GM23338 (cell line): Measurements from ENCODE around the gene HAUS8. TPM values are rescaled to one million over a fixed set of nuclear protein-coding genes. Genes with fewer than 3 reads are reported as not detected.

Experiments
- ATAC-seq: fragments of 200-7000 bp; cut with Tn5 transposase; 3 replicates; pipeline ENCODE4 v1.9.1; 2020
- DNase-seq: peaks from one replicate; pipeline ENCODE4 v3.0.0-alpha.2; 2015; ENCODE audit warnings: low spot score
- H2AFZ ChIP-seq: fragments of 200-600 bp; sonication (generic); 2 replicates; pipeline ENCODE4 v1.8.0; 2016; ENCODE audit warnings: antibody characterized with exemption, mild to moderate bottlenecking, moderate library complexity
- H3F3A ChIP-seq: fragments of 200-600 bp; sonication (generic); replicated peaks from 2 replicates; pipeline ENCODE4 v1.8.0; 2017; ENCODE audit warnings: antibody characterized with exemption, mixed run types, low read depth
- H3K27ac ChIP-seq: fragments of 200-600 bp; sonication (generic); 2 replicates; pipeline ENCODE4 v1.6.1; 2016; ENCODE audit warnings: low read depth
- H3K27me3 ChIP-seq: fragments of 200-600 bp; sonication (generic); 2 replicates; pipeline ENCODE4 v1.8.0; 2016; ENCODE audit warnings: mild to moderate bottlenecking, mixed run types, moderate library complexity; ENCODE audit not compliant: insufficient read depth
- H3K36me3 ChIP-seq: fragments of 200-600 bp; sonication (generic); 2 replicates; pipeline ENCODE4 v1.8.0; 2016; ENCODE audit warnings: mild to moderate bottlenecking; ENCODE audit not compliant: insufficient read depth
- H3K4me1 ChIP-seq: fragments of 200-600 bp; sonication (generic); 2 replicates; pipeline ENCODE4 v1.8.0; 2016; ENCODE audit warnings: mild to moderate bottlenecking, moderate library complexity; ENCODE audit not compliant: insufficient read depth
- H3K4me2 ChIP-seq: fragments of 200-600 bp; sonication (generic); 2 replicates; pipeline ENCODE4 v1.7.1; 2017; ENCODE audit warnings: mixed run types
- H3K4me3 ChIP-seq: fragments of 200-600 bp; sonication (generic); 2 replicates; pipeline ENCODE4 v1.6.1; 2016; ENCODE audit warnings: mixed run types
- H3K79me2 ChIP-seq: fragments of 200-600 bp; sonication (generic); replicated peaks from 2 replicates; pipeline ENCODE4 v1.8.0; 2017; ENCODE audit warnings: mild to moderate bottlenecking; ENCODE audit not compliant: insufficient read depth
- H3K9me2 ChIP-seq: fragments of 200-600 bp; sonication (generic); 2 replicates; pipeline ENCODE4 v1.8.0; 2017; ENCODE audit not compliant: insufficient read depth
- H4K20me1 ChIP-seq: fragments of 200-600 bp; sonication (generic); replicated peaks from 2 replicates; pipeline ENCODE4 v1.8.0; 2017; ENCODE audit warnings: mild to moderate bottlenecking; ENCODE audit not compliant: insufficient read depth
- H3K27ac Mint-ChIP-seq: 2 replicates; pipeline ENCODE4 v1.8.0; 2020; ENCODE audit warnings: inconsistent platforms, mild to moderate bottlenecking, moderate library complexity, mixed read lengths
- H3K27me3 Mint-ChIP-seq: 3 replicates; pipeline ENCODE4 v1.8.0; 2022; ENCODE audit warnings: low read depth, mild to moderate bottlenecking, moderate library complexity, mixed read lengths, inconsistent platforms; ENCODE audit not compliant: insufficient read depth, poor library complexity
- H3K36me3 Mint-ChIP-seq: 3 replicates; pipeline ENCODE4 v1.8.0; 2021; ENCODE audit warnings: low read depth, mild to moderate bottlenecking, inconsistent platforms, moderate library complexity, mixed read lengths
- H3K4me1 Mint-ChIP-seq: 3 replicates; pipeline ENCODE4 v1.8.0; 2020; ENCODE audit warnings: mild to moderate bottlenecking, inconsistent platforms, mixed read lengths
- H3K4me3 Mint-ChIP-seq: 3 replicates; pipeline ENCODE4 v1.8.0; 2021; ENCODE audit warnings: moderate library complexity, mild to moderate bottlenecking, inconsistent platforms, mixed read lengths
- H3K9me3 Mint-ChIP-seq: 3 replicates; pipeline ENCODE4 v1.8.0; 2020; ENCODE audit warnings: moderate library complexity, mild to moderate bottlenecking, inconsistent platforms, mixed read lengths
- EZH2 ChIP-seq: fragments of 200-600 bp; sonication (generic); IDR thresholded peaks from one replicate; pipeline ENCODE4 v1.8.0; 2017; ENCODE audit warnings: antibody characterized with exemption, mild to moderate bottlenecking, low read depth; ENCODE audit not compliant: unreplicated experiment
- JUNB ChIP-seq: IDR thresholded peaks from one replicate; pipeline ENCODE4 v1.6.1; 2016; ENCODE audit warnings: antibody characterized with exemption; ENCODE audit not compliant: unreplicated experiment
- NANOG ChIP-seq: IDR thresholded peaks from 2 replicates; pipeline ENCODE4 v1.6.1; 2016; ENCODE audit warnings: antibody characterized with exemption, borderline replicate concordance
- POLR2AphosphoS5 ChIP-seq: IDR thresholded peaks from 2 replicates; pipeline ENCODE4 v1.6.1; 2016; ENCODE audit warnings: antibody characterized with exemption, low read depth
- STAT1 ChIP-seq: IDR thresholded peaks from one replicate; pipeline ENCODE4 v1.6.1; 2016; ENCODE audit warnings: antibody characterized with exemption; ENCODE audit not compliant: unreplicated experiment
- ZNF114 ChIP-seq: fragments of 250-450 bp; sonication (Bioruptor Pico); IDR thresholded peaks from 2 replicates; pipeline ENCODE4 v1.5.0; 2020; ENCODE audit warnings: mild to moderate bottlenecking, moderate library complexity
- ZNF331 ChIP-seq: fragments of 250-450 bp; sonication (Bioruptor Pico); IDR thresholded peaks from 2 replicates; pipeline ENCODE4 v1.5.0; 2020; ENCODE audit warnings: low read depth, mild to moderate bottlenecking, moderate library complexity
- polyA plus RNA-seq: library from polyadenylated mRNA; unstranded; fragments of >200 nt; fragmentation: Nextera tagmentation; extraction: Ambion mirVana; gene quantifications from 2 replicates; pipeline ENCODE4 v1.2.1, GENCODE V29; 2016
- total RNA-seq: library from RNA; depleted of rRNA; stranded (reverse); fragments of >200 nt; shearing (Covaris generic); gene quantifications from 2 replicates; pipeline ENCODE4 v1.2.3, GENCODE V29; 2014
- TF ChIP-seq, protein P1 (sequence below): IDR thresholded peaks from 2 replicates; pipeline ENCODE4 v1.6.1; 2016; ENCODE audit warnings: antibody characterized with exemption
- TF ChIP-seq, protein P2 (sequence below): fragments of 250-450 bp; sonication (Bioruptor Pico); IDR thresholded peaks from 2 replicates; pipeline ENCODE4 v1.5.0; 2020; ENCODE audit warnings: mild to moderate bottlenecking, moderate library complexity
- TF ChIP-seq, protein P3 (sequence below): IDR thresholded peaks from one replicate; pipeline ENCODE4 v1.6.1; 2018; ENCODE audit warnings: antibody characterized with exemption; ENCODE audit not compliant: unreplicated experiment

Gene HAUS8
- total and polyA plus RNA-seq, 2 experiments from 2014 or later: 11.1 to 33.3 TPM

DNA sequence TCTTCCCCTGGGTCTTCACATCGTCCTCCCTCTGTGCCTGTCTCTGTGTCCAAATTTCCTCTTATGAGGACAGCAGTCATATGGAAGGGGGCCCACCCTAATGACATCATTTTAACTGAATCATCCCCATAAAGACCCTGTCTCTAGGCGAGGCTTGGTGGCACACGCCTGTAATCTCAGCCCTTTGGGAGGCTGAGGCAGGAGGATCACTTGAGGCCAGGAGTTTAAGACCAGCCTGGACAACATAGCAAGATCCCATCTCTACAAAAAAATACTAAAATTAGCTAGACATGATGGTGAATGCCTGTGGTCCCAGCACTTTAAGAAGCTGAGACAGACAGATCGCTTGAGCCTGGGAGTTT is 5.2 kb upstream of the HAUS8 start:
- no peak overlapping the region for H3K27ac Mint-ChIP-seq
- no peak overlapping the region for H3K4me3 ChIP-seq
- ATAC-seq (no peak), DNase-seq (no peak)
- no peaks in the 10 kb centered on the region for H3K9me2 ChIP-seq
- 0 out of 3 replicates have a peak, but pooled peaks cover 4% of the 10 kb centered on the region for H3K36me3 Mint-ChIP-seq
- no peak overlapping the region; the same call in 2 of the 3 replicates for H3K4me3 Mint-ChIP-seq
- peaks cover 92% of the 10 kb centered on the region for H3K79me2 ChIP-seq
- H3K4me1 ChIP-seq: no peaks in the 10 kb centered on the region; the same call in 1 of the 2 replicates
- TF ChIP-seq NANOG: no peak
- TF ChIP-seq ZNF331: no peak
- H3K4me2 ChIP-seq: no peak overlapping the region
- H3K4me1 Mint-ChIP-seq: peaks cover 32% of the 10 kb centered on the region
- no peaks in the 10 kb centered on the region for H3K36me3 ChIP-seq
- no peaks in the 10 kb centered on the region for H3K9me3 Mint-ChIP-seq
- H4K20me1 ChIP-seq: peaks cover 48% of the 10 kb centered on the region
- peaks cover 12% of the 10 kb centered on the region for H3K27me3 Mint-ChIP-seq
- H3K27me3 ChIP-seq: no peaks in the 10 kb centered on the region
- H2AFZ ChIP-seq: no peak overlapping the region
- no peak overlapping the region for H3K27ac ChIP-seq
- peaks cover 3% of the 10 kb centered on the region; the same call in 1 of the 2 replicates for H3F3A ChIP-seq

DNA sequence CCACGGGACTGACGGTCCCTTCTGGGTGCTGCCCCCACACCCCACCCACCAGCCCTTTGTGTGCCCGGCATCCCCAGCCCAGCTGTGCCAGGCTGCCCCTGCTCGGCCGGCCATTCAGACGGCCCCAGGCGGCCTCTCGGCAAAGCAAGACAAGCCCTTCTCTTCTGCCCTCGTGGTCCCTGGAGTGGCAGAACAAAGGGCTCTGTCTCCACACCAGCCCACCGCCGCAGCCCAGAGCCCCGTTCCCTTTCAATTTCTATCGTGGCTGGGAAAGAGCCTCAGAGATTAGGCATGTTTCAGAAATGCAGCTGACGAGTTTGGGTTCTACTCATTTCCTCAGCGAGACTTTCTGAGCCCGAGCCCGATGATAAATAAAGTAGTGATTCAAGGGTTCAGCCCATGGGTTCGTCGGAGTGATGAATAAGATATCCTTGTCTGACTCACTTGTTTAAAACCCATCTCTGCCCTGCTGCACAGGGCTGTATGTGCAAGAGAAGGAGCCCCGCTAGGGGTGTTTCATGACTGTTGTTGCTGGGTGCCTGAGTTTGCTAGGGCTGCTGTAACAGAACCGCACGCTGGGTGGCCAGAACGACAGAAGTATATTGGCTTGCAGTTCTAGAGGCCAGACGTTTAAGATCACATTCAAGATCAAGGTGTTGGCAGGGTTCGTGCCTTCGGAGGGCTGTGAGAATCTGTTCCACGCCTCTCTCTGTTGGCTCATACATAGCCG is 4.6 kb upstream of the HAUS8 start:
- peaks cover 3% of the 10 kb centered on the region; the same call in 1 of the 2 replicates for H3F3A ChIP-seq
- H4K20me1 ChIP-seq: peaks cover 43% of the 10 kb centered on the region
- no peak for DNase-seq
- peaks cover 87% of the 10 kb centered on the region for H3K79me2 ChIP-seq
- Mint-ChIP-seq H3K9me3 (no peaks in the 10 kb centered on the region), H3K4me1 (peaks cover 33% of the 10 kb centered on the region), H3K4me3 (no peak overlapping the region; the same call in 2 of the 3 replicates), H3K36me3 (peaks cover 4% of the 10 kb centered on the region; the same call in 1 of the 3 replicates), H3K27ac (no peak overlapping the region), H3K27me3 (peaks cover 11% of the 10 kb centered on the region)
- no peak overlapping the region for H3K4me3 ChIP-seq
- peak overlapping the region; percentile 38; the same call in 1 of the 2 replicates for H3K4me2 ChIP-seq
- no peaks in the 10 kb centered on the region for H3K9me2 ChIP-seq
- no peak overlapping the region for H2AFZ ChIP-seq
- no peaks in the 10 kb centered on the region; the same call in 1 of the 2 replicates for H3K4me1 ChIP-seq
- no peak; the same call in 2 of the 3 replicates for ATAC-seq
- no peaks in the 10 kb centered on the region for H3K27me3 ChIP-seq
- H3K36me3 ChIP-seq: no peaks in the 10 kb centered on the region
- peak overlapping the region; percentile 26; the same call in 1 of the 2 replicates for H3K27ac ChIP-seq
- TF ChIP-seq JUNB (no peak), NANOG (no peak), EZH2 (no peak), ZNF114 (no peak), STAT1 (no peak), ZNF331 (no peak), POLR2AphosphoS5 (no peak)
- TF ChIP-seq, protein P1, sequence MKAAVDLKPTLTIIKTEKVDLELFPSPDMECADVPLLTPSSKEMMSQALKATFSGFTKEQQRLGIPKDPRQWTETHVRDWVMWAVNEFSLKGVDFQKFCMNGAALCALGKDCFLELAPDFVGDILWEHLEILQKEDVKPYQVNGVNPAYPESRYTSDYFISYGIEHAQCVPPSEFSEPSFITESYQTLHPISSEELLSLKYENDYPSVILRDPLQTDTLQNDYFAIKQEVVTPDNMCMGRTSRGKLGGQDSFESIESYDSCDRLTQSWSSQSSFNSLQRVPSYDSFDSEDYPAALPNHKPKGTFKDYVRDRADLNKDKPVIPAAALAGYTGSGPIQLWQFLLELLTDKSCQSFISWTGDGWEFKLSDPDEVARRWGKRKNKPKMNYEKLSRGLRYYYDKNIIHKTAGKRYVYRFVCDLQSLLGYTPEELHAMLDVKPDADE: no peak
- TF ChIP-seq, protein P2, sequence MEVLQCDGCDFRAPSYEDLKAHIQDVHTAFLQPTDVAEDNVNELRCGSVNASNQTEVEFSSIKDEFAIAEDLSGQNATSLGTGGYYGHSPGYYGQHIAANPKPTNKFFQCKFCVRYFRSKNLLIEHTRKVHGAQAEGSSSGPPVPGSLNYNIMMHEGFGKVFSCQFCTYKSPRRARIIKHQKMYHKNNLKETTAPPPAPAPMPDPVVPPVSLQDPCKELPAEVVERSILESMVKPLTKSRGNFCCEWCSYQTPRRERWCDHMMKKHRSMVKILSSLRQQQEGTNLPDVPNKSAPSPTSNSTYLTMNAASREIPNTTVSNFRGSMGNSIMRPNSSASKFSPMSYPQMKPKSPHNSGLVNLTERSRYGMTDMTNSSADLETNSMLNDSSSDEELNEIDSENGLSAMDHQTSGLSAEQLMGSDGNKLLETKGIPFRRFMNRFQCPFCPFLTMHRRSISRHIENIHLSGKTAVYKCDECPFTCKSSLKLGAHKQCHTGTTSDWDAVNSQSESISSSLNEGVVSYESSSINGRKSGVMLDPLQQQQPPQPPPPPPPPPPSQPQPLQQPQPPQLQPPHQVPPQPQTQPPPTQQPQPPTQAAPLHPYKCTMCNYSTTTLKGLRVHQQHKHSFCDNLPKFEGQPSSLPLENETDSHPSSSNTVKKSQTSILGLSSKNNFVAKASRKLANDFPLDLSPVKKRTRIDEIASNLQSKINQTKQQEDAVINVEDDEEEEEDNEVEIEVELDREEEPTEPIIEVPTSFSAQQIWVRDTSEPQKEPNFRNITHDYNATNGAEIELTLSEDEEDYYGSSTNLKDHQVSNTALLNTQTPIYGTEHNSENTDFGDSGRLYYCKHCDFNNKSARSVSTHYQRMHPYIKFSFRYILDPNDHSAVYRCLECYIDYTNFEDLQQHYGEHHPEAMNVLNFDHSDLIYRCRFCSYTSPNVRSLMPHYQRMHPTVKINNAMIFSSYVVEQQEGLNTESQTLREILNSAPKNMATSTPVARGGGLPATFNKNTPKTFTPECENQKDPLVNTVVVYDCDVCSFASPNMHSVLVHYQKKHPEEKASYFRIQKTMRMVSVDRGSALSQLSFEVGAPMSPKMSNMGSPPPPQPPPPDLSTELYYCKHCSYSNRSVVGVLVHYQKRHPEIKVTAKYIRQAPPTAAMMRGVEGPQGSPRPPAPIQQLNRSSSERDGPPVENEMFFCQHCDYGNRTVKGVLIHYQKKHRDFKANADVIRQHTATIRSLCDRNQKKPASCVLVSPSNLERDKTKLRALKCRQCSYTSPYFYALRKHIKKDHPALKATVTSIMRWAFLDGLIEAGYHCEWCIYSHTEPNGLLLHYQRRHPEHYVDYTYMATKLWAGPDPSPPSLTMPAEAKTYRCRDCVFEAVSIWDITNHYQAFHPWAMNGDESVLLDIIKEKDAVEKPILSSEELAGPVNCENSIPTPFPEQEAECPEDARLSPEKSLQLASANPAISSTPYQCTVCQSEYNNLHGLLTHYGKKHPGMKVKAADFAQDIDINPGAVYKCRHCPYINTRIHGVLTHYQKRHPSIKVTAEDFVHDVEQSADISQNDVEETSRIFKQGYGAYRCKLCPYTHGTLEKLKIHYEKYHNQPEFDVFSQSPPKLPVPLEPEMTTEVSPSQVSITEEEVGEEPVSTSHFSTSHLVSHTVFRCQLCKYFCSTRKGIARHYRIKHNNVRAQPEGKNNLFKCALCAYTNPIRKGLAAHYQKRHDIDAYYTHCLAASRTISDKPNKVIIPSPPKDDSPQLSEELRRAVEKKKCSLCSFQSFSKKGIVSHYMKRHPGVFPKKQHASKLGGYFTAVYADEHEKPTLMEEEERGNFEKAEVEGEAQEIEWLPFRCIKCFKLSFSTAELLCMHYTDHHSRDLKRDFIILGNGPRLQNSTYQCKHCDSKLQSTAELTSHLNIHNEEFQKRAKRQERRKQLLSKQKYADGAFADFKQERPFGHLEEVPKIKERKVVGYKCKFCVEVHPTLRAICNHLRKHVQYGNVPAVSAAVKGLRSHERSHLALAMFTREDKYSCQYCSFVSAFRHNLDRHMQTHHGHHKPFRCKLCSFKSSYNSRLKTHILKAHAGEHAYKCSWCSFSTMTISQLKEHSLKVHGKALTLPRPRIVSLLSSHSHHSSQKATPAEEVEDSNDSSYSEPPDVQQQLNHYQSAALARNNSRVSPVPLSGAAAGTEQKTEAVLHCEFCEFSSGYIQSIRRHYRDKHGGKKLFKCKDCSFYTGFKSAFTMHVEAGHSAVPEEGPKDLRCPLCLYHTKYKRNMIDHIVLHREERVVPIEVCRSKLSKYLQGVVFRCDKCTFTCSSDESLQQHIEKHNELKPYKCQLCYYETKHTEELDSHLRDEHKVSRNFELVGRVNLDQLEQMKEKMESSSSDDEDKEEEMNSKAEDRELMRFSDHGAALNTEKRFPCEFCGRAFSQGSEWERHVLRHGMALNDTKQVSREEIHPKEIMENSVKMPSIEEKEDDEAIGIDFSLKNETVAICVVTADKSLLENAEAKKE (CRISPR knock-in tag): no peak
- TF ChIP-seq, protein P3, sequence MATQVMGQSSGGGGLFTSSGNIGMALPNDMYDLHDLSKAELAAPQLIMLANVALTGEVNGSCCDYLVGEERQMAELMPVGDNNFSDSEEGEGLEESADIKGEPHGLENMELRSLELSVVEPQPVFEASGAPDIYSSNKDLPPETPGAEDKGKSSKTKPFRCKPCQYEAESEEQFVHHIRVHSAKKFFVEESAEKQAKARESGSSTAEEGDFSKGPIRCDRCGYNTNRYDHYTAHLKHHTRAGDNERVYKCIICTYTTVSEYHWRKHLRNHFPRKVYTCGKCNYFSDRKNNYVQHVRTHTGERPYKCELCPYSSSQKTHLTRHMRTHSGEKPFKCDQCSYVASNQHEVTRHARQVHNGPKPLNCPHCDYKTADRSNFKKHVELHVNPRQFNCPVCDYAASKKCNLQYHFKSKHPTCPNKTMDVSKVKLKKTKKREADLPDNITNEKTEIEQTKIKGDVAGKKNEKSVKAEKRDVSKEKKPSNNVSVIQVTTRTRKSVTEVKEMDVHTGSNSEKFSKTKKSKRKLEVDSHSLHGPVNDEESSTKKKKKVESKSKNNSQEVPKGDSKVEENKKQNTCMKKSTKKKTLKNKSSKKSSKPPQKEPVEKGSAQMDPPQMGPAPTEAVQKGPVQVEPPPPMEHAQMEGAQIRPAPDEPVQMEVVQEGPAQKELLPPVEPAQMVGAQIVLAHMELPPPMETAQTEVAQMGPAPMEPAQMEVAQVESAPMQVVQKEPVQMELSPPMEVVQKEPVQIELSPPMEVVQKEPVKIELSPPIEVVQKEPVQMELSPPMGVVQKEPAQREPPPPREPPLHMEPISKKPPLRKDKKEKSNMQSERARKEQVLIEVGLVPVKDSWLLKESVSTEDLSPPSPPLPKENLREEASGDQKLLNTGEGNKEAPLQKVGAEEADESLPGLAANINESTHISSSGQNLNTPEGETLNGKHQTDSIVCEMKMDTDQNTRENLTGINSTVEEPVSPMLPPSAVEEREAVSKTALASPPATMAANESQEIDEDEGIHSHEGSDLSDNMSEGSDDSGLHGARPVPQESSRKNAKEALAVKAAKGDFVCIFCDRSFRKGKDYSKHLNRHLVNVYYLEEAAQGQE: no peak
